Activated CD8-positive, alpha-beta memory T cell treated with anti-CD3 and anti-CD28 coated beads, Interleukin-2, amount 50 U/mL, for 1 hour (primary cell): Measurements from ENCODE around the gene INSYN2B.
"Not testable (repeated sequence)": the region's sequence is repeated elsewhere in the genome, so short reads cannot be mapped to it uniquely, and the experiment has no call there.

Experiments
- DNase-seq: peaks from one replicate; pipeline ENCODE4 v3.0.0-alpha.2; 2020; ENCODE audit errors: extremely low read depth

Gene INSYN2B

DNA sequence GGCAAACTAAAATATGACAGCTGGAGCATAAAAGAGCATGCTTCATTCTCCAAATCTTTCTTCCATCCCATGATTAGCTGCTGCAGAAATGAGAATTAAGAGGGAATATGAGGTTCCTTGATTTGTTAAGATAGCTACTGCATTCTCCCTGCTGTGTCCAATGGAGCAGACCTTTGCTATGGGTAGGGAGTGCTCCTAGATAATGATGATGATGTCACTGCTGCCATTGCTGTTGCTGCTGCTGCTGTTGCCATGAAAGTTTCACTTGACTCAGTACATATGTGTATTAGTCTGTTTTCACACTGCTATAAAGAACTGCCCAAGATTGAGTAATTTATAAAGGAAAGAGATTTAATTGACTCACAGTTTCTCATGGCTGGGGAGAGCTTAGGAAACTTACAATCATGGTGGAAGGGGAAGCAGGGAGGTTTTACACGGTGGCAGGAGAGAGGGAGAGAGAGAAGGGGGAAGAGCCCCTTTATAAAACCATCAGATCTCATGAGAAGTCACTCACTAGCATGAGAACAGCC is 128.9 kb downstream of the INSYN2B start:
- no peak for DNase-seq

DNA sequence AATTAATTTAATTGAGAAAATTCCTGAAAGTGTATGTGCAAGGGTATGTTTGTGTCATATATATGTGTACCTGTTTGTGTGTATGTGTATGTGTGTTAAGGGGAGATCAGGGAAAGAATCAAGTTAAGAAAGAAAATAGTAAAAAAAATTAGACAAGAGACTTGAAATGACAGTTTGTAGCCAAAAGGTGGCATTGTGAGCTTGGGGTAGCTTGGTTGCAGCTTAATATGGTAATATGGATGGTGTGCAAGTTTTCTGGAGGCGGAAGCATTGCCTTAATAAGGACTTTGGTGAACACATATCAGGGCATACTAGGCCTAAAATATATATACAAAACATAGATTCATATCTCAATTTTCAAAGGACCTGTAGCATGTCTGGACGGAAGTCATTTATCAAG is 129.9 kb downstream of the INSYN2B start:
- DNase-seq: no peak

- DNase-seq: no peak
These were observed 131.5 kb downstream of the INSYN2B start for GRCh38 chr5:169848792-169849191.

- DNase-seq: no peak
These were observed 132.0 kb downstream of the INSYN2B start for GRCh38 chr5:169848271-169848670.

DNA sequence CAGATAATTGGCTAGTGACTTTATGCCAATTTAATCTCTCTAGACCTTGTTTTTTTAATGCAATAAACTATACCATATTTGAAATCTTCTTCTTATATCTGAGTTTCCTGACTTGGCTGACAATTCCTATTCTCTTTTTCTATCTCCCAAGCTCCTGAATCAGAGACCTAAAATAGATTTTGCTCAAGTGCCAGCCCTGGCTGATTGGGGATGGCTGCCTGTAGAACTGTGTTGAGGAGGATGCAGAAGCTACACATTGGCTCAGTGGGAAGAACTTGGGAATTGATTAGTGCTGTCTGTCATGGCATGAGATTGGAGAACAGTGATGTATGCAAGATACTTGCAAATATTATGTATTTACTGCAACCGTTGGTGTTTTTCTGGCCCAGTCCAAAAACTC is 132.8 kb downstream of the INSYN2B start:
- DNase-seq: no peak

DNA sequence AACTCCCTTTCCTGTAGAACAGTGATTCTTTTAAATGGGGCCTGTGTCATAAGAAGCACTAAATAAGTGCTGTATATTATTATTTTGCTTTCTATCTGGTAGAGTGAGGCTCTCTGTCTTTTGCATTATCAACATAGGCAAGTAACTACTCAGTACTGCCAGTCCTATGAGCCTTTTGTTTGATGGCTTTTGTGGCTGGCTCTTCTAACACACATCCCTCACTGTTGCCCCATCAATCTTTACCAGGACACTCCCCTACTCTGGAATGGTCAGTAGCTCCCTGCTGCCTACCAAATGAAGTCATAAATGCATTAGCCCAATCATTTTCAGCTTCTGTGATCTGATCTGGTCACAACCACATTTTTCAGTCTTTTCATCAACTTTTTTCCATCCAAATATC is 137.6 kb downstream of the INSYN2B start:
- no peak for DNase-seq

DNA sequence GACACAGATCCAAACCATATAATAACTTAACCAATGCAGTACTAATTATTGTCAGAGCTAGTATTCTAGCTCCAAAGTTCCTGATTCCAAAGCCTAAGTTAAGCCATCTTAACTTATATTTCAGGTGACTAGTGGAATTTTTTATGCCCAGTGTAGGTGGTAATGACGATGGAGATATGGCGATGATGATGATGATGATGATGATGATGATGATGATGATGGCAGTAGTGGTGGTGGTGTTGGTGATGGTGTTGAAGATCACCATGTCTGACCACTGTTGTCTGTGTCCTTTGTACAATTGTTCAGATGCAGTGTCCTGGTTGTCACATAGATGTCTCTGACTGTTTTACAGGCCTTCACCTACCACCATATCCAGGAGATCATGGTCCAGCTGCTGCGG is 139.9 kb downstream of the INSYN2B start:
- DNase-seq: no peak

DNA sequence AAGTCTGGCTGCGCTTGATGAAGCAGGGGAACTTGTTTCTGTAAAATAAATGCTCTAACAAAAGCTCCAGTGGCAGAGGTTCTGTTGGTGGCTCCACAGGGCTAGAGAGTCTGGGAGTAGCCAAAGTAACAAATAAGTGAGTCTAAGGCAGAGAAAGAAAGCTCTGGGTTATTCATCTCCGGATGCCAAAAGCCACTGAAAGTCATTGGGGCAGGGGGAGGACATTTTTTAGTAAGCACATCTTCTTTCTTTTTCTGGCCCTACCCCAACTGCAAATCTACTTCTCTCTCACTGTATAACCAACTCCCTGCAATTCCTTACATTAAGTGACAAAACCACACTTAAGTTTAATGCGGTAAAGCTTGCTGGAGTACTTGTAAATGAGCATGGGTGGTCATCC is 141.6 kb downstream of the INSYN2B start:
- DNase-seq: no peak

GRCh38 chr5:169837686-169838085 is 142.6 kb downstream of the INSYN2B start:
- DNase-seq: no peak

- DNase-seq: no peak
These were observed 143.3 kb downstream of the INSYN2B start for GRCh38 chr5:169836835-169837536.

- not testable (repeated sequence) for DNase-seq
These were observed 145.8 kb downstream of the INSYN2B start for GRCh38 chr5:169834540-169834939.

GRCh38 chr5:169833681-169834292 is 146.5 kb downstream of the INSYN2B start:
- not testable (repeated sequence) for DNase-seq

DNA sequence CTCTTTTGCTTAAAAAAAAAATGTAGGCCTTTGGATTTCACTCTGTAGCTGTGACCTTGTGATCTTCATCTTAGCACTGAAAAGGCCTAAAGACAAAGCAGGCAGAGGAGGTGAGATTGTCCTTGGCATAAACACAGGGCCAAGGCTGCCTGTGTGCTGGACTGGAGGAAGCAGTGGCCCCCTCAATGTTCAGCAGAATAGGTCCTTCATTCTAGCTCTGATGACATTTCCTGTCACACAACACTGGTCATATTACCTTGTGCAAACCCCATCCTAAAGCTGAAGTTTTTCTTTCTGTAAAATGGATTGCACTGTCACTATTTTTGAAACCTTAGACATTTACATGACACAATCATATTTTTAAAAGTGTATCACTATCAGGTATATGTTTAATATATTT is 147.4 kb downstream of the INSYN2B start:
- DNase-seq: no peak

GRCh38 chr5:169832304-169832703 is 148.0 kb downstream of the INSYN2B start:
- DNase-seq: no peak

GRCh38 chr5:169831331-169831730 is 149.0 kb downstream of the INSYN2B start:
- no peak for DNase-seq

GRCh38 chr5:169828385-169828784 is 151.9 kb downstream of the INSYN2B start:
- no peak for DNase-seq

DNA sequence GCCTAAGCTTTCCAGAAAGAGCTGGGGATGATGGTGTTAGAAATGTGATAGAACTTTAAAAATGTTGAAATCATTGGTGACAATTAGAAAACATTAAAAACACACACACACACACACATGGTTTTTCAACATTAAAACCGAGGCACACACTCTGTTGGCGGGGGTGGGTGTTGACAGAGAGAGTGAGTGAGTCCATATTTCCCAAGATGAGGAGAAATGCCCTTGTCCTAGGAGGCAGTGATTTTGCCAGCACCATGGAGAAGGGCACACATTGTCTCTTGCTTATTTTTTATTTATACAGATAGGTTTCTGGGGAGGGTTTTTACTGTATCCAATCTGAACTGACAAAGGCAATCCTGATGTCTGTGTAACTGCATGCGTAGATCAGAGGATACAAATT is 152.5 kb downstream of the INSYN2B start:
- DNase-seq: no peak

DNA sequence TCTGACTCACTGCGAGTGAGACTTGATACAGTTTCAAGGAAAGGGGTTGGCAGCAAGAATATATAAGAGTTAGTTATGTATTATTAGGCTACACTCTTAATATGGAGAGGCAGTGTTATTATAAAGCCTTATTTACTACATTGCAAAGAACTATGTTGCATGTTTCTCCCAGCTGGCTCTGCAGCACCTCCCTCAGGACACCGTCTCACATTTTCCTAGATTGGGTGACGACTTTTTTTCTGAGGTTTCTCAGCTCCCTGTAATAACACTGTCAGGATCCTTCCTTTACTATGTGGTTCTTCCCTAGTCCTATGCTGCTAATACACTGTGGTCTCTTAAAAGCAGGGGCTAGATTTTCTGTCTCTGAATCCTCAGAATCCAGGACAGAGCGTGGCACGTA is 153.7 kb downstream of the INSYN2B start:
- DNase-seq: no peak

DNA sequence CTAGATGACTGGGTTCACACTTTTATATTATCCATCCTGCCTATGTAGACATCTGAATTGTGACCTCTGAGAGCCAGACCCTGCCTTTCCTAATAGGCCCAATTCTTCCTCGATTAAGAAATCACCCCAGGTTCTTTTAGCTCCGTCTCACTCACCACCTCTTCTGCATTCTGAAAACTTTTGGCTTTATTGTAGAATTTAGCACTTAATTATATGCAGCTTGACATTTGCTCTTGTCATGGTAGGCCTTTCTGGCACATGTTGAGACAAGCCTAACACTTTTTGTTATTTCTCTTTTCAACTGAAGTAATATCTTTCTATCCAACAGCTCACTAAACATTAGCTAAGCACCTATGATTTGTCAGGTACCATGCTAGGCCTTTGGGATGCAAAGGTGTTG is 163.3 kb downstream of the INSYN2B start:
- no peak for DNase-seq

- no peak for DNase-seq
These were observed 165.8 kb downstream of the INSYN2B start for GRCh38 chr5:169814522-169814921.
